HG02973 (cell line): Measurements from ENCODE around the gene TGFBR3.

Source experiments
- ATAC-seq: cut with Tn5 transposase; IDR thresholded peaks from one replicate; pipeline ENCODE4 v1.9.1; 2021; ENCODE audit warnings: moderate library complexity; ENCODE audit not compliant: unreplicated experiment

Gene TGFBR3

GRCh38 chr1:91764471-91765115, 121.4 kb downstream of the TGFBR3 start:
- no peak for ATAC-seq

GRCh38 chr1:91763252-91763651, 122.7 kb downstream of the TGFBR3 start:
- no peak for ATAC-seq

- ATAC-seq = no peak
These were observed 124.6 kb downstream of the TGFBR3 start for GRCh38 chr1:91761295-91761721.

- no peak for ATAC-seq
These were observed 125.4 kb downstream of the TGFBR3 start for GRCh38 chr1:91760512-91760911.

- no peak for ATAC-seq
These were observed 126.9 kb downstream of the TGFBR3 start for GRCh38 chr1:91759076-91759475.

GRCh38 chr1:91757763-91758460, 128.0 kb downstream of the TGFBR3 start:
- no peak for ATAC-seq

- no peak for ATAC-seq
These were observed 130.2 kb downstream of the TGFBR3 start for GRCh38 chr1:91755702-91756287.

- no peak for ATAC-seq
These were observed 131.0 kb downstream of the TGFBR3 start for GRCh38 chr1:91754816-91755580.

GRCh38 chr1:91754348-91754747, 131.6 kb downstream of the TGFBR3 start:
- ATAC-seq = peak; percentile 62

- no peak for ATAC-seq
These were observed 132.1 kb downstream of the TGFBR3 start for GRCh38 chr1:91753878-91754277.

- peak; percentile 48 for ATAC-seq
These were observed 133.6 kb downstream of the TGFBR3 start for GRCh38 chr1:91752324-91752723.

GRCh38 chr1:91751275-91751674, 134.7 kb downstream of the TGFBR3 start:
- ATAC-seq = no peak

- ATAC-seq = no peak
These were observed 135.5 kb downstream of the TGFBR3 start for GRCh38 chr1:91750398-91750996.

- ATAC-seq = no peak
These were observed 136.1 kb downstream of the TGFBR3 start for GRCh38 chr1:91749788-91750231.

GRCh38 chr1:91747666-91748065, 138.3 kb downstream of the TGFBR3 start:
- no peak for ATAC-seq

GRCh38 chr1:91746728-91747338, 139.1 kb downstream of the TGFBR3 start:
- ATAC-seq = no peak

- ATAC-seq = no peak
These were observed 140.1 kb downstream of the TGFBR3 start for GRCh38 chr1:91745640-91746373.

- ATAC-seq = no peak
These were observed 140.9 kb downstream of the TGFBR3 start for GRCh38 chr1:91744953-91745639.

- no peak for ATAC-seq
These were observed 143.1 kb downstream of the TGFBR3 start for GRCh38 chr1:91742848-91743292.
